Fibroblast of the conjunctiva (primary cell): ENCODE results near the gene PPP1R12B.
"Not testable (repeated sequence)": the region's sequence is repeated elsewhere in the genome, so short reads cannot be mapped to it uniquely, and the experiment has no call there.

ENCODE experiments used
- DNase-seq: peaks from one replicate; pipeline ENCODE4 v3.0.0-alpha.2; 2010; ENCODE audit warnings: low read depth

Gene PPP1R12B

DNA sequence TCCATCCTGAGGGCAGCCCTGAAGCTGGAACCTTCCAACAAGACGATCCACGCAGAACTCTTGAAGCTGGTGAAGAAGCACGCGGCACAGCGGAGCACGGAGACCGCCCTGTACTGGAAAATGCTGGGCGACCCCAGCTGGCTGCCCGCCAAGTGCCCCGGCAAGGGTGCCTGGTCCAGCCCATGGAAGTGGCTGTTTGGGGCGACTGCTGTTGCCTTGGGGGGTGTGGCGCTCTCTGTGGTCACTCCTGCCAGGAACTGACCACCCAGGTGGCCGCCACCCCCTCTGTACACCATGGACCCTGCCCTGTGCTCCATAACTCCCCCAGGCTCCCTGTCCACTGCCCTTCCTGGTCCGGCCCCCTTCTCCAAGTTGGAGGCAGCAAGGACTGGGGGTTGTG is 90.8 kb downstream of the PPP1R12B start:
- no peak for DNase-seq

DNA sequence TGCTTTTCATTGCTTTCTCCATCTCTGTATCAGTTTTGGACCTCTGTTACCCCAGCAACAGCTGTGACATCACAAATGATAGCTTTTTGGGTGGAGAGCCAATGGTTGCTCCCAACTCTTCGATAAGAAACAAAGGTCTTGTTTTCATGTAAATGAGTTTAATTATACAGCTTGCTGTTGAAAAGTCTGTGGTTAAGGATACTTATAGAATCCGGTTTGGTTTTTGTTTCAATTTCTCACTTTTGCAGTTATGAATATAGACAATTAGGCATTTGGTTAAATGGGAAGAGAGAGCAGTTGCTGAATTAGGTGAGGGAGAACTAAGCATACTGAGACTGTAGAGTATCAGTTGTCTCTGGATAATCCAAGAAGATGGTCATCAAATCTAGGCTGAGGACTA is 99.6 kb downstream of the PPP1R12B start:
- not testable (repeated sequence) for DNase-seq

DNA sequence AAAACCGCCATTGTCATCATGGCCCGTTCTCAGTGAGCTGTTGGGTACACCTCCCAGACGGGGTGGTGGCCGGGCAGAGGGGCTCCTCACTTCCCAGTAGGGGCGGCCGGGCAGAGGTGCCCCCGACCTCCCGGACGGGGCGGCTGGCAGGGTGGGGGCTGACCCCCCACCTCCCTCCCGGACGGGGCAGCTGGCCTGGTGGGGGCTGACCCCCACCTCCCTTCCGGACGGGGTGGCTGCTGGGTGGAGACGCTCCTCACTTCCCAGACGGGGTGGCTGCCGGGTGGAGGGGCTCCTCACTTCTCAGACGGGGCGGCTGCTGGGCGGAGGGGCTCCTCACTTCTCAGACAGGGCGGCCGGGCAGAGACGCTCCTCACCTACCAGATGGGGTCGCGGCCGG is 103.1 kb downstream of the PPP1R12B start:
- DNase-seq, result not testable (repeated sequence)

DNA sequence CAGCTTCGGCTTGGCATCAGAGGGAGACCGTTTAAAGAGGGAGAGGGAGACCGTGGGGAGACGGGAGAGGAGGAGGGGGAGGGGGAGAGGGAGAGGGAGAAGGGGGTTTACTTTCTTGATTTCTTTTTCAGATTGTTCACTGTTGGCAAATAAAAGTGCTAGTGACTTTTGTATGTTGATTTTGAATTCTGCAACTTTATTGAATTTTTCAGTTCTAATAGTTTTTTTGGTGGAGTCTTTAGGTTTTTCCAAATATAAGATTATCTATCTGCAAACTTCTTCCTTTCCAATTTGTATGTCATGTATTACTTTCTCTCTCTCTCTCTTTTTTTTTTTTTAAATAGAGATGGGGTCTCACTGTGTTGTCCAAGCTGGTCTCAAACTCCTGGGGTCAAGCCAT is 104.0 kb downstream of the PPP1R12B start:
- DNase-seq, result no peak

GRCh38 chr1:202456372-202457169 is 108.1 kb downstream of the PPP1R12B start:
- peak; percentile 17 for DNase-seq

DNA sequence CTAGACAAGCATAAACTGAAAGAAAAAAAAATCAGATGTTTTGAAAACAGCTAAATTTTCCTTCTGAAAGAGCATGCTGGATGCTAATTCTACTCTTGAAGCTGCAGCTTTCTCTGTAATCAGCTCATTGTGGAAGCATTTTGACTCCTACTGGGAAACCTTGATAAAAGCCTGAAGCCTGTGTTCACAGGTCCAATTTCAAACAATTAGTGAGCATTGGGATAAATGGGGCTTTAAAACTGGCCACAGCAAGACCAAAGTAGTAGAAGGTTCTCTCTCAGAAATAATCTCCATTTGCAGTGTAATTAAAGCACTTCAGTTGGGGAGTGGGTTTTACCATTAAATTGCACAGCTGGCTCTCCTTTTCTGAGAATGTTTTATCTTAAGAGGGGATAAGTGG is 110.2 kb downstream of the PPP1R12B start:
- not testable (repeated sequence) for DNase-seq

DNA sequence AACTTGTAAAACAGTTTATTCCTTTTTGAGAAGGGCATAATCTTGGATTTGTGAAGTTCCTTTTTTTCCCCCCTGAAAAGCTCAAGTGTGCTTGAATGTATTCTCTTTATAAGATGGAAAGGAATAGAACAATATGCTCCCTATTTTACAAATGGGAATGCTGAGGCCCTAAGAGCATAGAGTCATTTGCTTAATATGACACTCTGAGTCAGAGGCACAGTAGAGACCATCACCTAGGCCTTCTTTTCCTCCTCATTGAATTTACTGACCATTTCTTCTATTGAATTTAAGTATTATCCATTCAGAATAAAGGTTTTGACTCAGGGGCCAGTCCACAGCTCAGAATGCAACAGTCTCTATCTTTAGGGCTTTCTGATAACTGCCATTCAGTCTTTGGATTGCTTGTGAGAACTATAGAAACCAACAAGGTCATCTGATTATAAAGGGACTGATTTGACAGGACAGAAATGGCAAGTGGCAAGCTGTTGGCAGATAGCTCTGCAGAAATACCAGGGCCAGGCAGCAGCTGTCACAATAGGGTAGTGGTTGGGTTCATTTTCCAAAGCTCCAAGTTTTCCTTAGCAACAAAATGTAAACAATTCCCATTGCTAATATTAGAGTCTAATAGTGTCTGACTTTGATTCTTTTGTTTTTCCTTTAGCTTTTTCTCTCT is 111.1 kb downstream of the PPP1R12B start:
- not testable (repeated sequence) for DNase-seq

DNA sequence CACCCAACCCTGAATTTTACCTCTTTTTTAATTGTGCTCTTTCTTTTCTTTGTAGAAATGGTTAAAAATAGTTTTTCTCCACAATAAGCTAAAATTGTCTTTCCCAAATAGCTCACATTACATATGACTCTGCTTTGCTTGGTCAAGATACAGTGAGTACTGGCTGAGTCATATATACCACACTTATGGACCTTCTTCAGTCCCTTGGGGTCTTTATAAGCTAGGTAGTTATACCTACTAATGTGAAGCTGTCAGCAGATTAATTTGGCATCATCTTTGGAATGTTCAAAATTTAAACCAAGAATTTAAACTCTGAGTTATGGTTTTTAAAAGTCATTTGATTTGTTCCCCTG is 111.6 kb downstream of the PPP1R12B start:
- DNase-seq, result peak; percentile 16

DNA sequence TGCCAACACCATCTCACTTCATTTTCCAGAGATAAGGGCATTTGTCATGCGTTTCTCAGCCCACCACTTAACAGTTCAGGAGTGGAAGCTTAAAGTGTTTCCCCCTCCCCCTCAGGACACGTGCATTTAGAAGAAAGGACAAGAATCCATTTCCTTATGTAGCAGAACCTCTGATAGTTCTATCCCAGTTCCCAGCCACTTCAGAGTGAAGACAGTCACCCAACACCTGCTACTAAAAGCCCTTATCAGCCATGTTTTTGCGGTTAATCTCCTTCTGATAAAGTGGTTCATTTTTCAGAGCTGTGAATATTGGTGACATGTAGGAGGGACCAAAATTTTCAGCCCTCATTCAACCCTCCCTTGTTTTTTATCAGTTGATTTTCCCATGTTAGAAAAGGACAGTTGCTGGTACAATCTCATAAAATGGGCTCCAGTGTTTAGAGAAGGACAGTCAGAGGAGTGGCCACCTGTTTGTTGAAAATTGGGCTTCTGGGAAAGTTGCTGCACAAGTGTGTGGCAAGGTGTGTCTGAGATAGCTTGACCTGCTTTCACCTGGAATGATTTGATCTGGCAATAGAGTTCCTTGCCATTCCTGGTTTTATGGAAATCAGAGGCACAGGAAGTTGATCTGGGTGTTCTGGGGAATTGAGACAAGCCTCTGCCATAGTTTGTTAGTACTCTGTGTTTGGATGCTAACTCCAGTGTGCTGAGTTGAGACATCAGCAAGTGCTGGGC is 114.0 kb downstream of the PPP1R12B start:
- no peak for DNase-seq

DNA sequence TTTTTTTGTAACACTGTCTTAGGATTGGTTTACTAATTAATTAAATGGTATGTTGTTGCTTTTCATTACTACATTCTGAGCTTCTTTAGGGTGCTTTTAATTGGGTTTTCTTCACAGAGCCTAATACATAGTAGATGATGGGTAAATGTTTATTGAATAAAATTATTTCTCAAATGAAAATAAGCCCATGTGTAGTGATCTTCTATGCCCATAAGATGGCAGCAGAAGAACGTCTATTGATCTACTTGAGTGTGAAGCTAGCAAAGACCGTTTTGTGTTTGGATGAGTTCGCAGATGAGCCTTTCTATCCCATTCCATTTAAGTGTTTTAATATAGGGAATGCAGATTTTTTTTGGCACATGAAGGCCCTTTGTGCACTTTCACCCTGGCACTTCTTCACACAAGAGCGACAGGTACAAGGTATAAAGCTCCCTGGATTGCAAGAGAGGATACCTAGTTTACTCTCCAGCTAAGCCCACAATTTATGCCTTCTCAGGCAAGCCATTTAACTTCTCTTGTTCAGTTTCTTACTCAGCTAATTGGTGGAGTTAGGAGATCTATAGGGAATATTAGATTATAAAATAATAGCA is 115.7 kb downstream of the PPP1R12B start:
- peak; percentile 42 for DNase-seq

DNA sequence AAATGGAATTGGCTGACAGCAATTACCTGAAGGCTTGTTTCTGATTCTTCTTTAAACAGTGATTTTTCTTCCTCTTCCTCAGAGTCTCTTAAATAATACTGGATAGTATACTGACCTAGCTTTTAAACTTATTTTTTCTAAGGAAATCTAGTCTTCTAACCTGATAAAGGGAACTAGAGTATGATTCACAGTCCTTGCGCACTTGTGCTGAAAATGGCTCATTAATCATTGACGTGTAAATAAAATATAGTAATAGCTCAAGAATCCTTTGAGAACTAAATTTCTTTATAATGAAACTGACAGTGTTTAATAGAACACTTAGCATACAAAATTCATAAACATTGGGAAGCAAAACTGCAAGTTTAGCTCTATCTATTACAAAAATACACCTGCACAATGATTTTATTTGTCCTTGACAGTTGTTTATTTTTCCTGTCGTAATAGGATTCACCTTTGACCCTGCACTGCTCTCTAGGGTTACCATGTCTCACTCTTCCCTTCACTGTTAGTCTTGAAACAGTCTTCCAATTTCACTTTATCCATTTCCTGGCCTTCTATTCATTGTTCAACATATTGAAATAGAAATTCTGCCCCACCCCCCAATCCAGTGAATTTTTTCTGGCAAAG is 117.3 kb downstream of the PPP1R12B start:
- not testable (repeated sequence) for DNase-seq

DNA sequence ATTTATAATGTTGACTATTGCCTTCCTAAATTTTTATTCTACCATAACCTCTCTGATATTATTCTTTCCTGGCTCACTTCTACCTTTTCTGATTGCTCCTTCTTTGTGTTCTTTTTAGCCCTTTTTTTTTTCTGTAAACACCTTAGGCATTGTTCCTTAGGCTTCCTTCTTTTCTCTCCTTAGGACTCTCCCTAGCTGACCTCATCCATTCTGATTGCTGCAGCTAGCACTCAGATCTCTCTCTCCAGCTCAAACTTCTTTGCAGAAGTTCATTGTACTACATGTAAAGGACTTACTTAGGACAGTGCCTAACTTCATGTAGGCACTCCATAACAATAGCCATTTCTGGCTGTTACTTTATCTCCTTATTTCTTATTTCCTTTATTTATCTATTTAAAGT is 117.8 kb downstream of the PPP1R12B start:
- not testable (repeated sequence) for DNase-seq

- DNase-seq, result not testable (repeated sequence)
Observed at GRCh38 chr1:202467381-202467780, 118.9 kb downstream of the PPP1R12B start.

DNA sequence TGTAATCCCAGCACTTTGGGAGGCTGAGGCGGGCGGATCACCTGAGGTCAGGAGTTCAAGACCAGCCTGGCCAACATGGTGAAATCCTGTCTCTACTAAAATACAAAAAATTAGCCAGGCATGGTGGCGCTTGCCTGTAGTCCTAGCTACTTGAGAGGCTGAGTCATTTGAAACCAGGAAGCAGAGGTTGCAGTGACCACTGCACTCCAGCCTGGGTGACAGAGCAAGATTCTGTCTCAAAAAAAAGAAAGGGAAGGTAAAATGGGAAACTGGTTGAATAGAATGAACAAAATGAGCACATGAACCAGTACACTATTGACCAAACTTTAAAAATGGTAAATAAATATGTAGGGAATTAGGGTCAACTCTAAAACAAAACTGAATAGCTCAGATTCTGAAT is 120.2 kb downstream of the PPP1R12B start:
- not testable (repeated sequence) for DNase-seq

GRCh38 chr1:202469123-202469522 is 120.6 kb downstream of the PPP1R12B start:
- DNase-seq, result not testable (repeated sequence)

DNA sequence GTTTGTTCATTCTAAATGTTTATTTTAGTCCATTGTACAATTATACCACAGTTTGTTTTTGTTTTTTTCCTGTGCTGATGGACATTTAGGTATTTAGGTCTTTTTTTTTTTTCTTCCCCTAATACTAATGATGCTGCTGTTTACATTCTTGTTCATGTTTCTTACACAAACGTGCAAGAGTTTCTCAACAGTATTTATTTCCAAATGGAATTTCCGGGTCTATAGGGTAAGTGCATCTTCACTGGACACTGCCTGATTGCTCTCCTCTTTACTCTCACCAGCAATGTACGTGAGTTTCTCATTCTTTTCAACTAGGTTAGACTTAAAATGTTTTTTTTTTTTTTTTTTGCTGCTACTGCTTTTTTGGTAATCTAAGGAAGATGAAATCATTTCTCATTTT is 122.7 kb downstream of the PPP1R12B start:
- no peak for DNase-seq

GRCh38 chr1:202472347-202473124 is 124.0 kb downstream of the PPP1R12B start:
- not testable (repeated sequence) for DNase-seq

DNA sequence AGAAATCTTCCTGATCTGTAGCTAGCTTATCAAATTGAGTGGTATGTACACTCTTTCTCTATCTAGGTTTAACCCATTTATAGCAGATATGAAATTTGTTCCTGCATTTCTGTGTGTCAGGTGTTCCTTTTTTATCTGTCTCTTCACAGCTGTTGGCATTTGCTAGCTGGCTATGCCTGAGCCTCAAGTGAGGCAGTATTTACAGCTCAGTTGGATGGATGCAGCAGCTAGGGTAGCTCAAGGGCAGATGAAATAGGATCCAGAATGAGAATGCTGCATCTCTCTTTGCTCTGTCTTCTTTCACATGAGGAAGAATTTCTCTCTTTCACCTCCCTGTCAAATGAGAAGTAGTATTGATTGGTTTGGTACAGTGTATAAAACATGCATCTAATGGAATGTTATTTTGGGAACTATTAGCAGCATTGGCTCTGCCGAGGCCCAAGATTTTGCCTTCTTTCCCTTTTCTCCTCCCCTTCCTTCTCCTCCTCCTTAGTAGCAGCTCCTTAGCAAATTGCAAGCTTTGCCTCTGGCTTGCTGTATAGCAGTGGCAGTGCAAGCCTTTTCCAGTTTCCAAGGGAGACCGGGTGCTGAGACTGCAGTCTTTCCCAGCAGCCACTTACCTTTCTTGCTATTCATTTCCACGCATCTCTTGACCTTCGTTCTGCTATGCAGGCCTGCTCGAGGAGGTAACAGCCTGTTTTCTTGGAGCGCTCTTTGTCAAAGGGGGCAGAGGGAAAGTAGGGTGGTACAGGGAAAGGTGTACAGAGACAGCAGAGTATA is 125.0 kb downstream of the PPP1R12B start:
- not testable (repeated sequence) for DNase-seq

- not testable (repeated sequence) for DNase-seq
Observed at GRCh38 chr1:202479661-202480060, 131.2 kb downstream of the PPP1R12B start.

DNA sequence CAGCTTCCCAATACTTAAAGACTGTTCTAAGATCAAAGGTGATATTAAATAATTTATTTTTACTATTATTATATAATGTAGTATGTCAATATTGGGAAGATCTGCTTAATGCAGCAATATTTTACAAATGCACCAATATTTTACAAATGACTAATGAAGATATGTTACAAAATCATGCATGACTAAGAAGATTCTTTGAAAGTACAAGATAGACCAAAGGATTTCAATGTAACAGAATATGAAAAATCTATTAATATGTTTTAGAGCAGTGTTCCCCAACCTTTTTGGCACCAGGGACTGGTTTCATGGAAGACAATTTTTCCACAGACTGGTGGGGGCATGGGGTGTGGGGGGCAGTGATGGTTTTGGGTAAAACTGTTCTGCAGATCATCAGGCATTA is 132.1 kb downstream of the PPP1R12B start:
- DNase-seq, result not testable (repeated sequence)
